GM21619 (cell line): ENCODE data around the gene TAF11L10.
"Not testable (repeated sequence)": the region's sequence is repeated elsewhere in the genome, so short reads cannot be mapped to it uniquely, and the experiment has no call there.

Experiments used
- ATAC-seq: cut with Tn5 transposase; IDR thresholded peaks from one replicate; pipeline ENCODE4 v1.9.1; 2021; ENCODE audit not compliant: unreplicated experiment

Gene TAF11L10

DNA sequence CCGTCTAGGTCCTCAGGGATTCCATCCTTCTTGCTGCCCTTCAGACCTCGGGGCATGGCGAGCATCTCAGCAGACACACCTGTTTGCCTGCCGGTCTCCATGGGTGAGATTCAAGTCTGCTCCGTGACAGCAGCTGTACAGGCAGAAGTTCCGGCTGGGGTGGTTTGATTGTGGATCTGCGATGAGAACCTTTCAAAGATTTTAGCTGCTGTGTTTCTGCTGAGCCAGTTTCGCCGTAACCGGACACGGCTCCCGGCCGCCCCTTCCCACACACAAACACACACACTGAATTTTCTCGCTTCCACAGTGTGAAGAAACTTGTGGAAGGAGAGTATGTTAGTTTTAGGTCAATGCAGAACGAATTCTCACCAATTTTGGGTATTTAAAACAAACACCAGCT is at the start of gene TAF11L10:
TSS of gene TAF11L10 (minus strand) at position 101 of the 400 bp plus-strand sequence.
- ATAC-seq, result not testable (repeated sequence)

GRCh38 chr5:17634160-17634559 is 36.5 kb upstream of the TAF11L10 start, which contains the start of gene TAF11L14:
Gene TAF11L14, plus strand, starts transcription at chr5:17634460.
- no peak for ATAC-seq

DNA sequence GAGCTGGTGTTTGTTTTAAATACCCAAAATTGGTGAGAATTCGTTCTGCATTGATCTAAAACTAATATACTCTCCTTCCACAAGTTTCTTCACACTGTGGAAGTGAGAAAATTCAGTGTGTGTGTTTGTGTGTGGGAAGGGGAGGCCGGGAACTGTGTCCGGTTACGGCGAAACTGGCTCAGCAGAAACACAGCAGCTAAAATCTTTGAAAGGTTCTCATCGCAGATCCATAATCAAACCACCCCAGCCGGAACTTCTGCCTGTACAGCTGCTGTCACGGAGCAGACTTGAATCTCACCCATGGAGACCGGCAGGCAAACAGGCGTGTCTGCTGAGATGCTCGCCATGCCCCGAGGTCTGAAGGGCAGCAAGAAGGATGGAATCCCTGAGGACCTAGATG is 34.2 kb upstream of the TAF11L10 start, which contains the start of gene TAF11L13:
TSS of gene TAF11L13 (plus strand) at position 301 of the 400 bp plus-strand sequence.
- ATAC-seq, result not testable (repeated sequence)

GRCh38 chr5:17625686-17626085 is 28.1 kb upstream of the TAF11L10 start:
- no peak for ATAC-seq

DNA sequence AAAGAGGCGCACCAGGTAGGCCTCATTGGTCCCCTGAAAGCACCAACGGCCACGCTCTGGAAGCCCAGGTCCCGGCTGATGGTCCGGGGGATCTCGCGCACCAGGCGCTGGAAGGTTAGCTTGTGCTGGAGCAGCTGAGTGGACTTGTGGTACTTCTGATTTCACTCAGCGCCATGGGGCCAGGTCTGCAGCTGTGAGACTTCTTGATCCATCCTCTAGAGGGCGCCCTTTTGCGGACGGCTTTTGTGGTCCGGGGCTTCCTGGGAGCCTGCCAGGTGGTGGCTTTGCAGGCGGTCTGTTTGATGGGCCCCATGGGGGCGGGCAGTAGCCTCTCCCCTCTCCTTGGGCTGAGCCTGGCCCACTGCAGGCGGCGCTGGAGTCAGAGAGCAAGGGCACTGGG is 23.0 kb upstream of the TAF11L10 start:
- ATAC-seq, result no peak

DNA sequence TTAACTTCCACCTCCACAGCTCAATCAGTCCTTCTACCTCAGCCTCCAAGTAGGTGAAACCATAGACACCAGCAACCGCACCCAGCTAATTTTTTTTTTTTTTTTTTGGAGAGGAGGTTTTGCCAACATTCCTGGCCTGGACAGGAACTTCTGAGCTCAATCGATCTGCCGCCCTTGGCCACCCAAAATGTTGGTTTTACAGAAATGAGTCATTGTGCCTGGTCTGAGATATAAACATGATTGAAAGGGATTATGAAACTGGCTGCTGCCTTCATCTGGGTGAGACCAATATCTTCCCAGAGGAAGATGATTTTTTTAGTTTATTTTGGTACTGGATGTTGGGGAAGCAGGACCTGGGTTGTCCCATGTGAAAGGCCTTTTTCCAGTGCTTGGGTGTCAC is 21.7 kb upstream of the TAF11L10 start:
- no peak for ATAC-seq

DNA sequence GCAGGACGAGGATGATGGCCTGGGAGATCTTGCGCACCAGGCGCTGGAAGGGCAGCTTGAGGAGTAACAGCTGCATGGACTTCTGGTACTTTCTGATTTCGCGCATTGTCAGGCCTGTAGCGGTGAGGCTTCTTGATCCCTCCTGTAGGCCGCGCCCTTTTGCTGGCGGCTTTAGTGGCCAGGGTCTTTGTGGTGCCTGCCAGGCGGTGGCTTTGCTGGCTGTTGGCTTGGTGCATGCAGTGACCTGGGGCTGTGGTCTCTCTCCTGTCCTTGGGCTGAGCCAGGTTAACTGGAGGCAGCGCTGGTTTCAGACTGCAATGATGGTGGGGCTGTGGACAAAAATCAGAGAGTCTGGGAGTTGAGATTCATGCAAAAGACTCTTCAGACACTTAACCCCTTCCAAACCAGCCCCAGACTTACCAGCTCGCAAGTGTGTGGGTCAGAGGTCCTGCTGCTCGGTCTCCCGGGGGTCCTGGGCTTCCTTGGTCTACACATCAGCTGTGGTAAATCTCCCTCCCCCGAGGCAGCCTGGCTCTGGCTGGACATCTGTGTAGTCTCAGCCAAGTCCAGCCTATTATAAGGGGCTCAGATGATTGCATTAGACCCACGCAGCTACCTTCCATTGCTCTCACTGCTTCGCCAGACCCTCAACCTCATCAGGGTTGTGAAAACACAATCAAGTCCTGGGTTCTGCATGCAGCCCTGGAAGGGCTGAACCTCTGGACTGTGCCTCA is 17.4 kb upstream of the TAF11L10 start:
- ATAC-seq, result no peak

DNA sequence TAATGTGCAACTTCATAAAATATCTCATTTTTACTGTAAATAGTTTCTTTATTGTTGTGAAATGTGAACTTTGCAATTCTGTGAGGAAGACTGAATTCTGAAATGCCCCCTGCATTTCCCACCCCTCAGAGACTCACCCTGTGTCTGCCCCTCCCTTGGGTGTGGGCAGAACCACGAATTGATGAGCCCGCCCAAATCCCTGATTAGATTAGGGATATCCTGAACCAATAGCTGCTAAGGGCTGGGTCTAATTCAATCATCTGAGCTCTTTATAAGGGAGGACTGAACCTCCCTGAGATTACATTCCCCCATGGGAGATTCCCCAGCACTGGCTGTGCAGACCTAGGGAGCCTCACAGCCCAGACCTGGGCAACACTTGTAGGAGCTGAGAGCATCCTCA is 12.5 kb upstream of the TAF11L10 start, which contains the start of gene TAF11L12:
TSS of gene TAF11L12 (plus strand) at position 301 of the 400 bp plus-strand sequence.
- ATAC-seq, result not testable (repeated sequence)

- ATAC-seq, result not testable (repeated sequence)
These were observed 9.8 kb upstream of the TAF11L10 start for GRCh38 chr5:17607461-17607860.

- ATAC-seq, result no peak
These were observed 7.3 kb upstream of the TAF11L10 start for GRCh38 chr5:17604951-17605350.

GRCh38 chr5:17603880-17604279 is 6.3 kb upstream of the TAF11L10 start, which contains the start of gene TAF11L11:
Gene TAF11L11, plus strand, starts transcription at chr5:17604183.
- ATAC-seq, result not testable (repeated sequence)

DNA sequence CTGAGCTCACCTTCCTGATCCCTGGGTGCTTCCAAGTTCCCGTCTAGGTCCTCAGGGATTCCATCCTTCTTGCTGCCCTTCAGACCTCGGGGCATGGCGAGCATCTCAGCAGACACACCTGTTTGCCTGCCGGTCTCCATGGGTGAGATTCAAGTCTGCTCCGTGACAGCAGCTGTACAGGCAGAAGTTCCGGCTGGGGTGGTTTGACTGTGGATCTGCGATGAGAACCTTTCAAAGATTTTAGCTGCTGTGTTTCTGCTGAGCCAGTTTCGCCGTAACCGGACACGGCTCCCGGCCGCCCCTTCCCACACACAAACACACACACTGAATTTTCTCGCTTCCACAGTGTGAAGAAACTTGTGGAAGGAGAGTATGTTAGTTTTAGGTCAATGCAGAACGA is 3.4 kb downstream of the TAF11L10 start, which contains the start of gene TAF11L9:
TSS of gene TAF11L9 (minus strand) at position 140 of the 400 bp plus-strand sequence.
- ATAC-seq, result not testable (repeated sequence)

DNA sequence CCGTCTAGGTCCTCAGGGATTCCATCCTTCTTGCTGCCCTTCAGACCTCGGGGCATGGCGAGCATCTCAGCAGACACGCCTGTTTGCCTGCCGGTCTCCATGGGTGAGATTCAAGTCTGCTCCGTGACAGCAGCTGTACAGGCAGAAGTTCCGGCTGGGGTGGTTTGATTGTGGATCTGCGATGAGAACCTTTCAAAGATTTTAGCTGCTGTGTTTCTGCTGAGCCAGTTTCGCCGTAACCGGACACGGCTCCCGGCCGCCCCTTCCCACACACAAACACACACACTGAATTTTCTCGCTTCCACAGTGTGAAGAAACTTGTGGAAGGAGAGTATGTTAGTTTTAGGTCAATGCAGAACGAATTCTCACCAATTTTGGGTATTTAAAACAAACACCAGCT is 6.8 kb downstream of the TAF11L10 start, which contains the start of gene TAF11L8:
TSS of gene TAF11L8 (minus strand) at position 101 of the 400 bp plus-strand sequence.
- ATAC-seq, result not testable (repeated sequence)

GRCh38 chr5:17585658-17586057 is 12.0 kb downstream of the TAF11L10 start, which contains the start of gene TAF11L7:
Gene TAF11L7, minus strand, starts transcription at chr5:17585758.
- not testable (repeated sequence) for ATAC-seq
